PFSK-1 (cell line): ENCODE results near the gene OCLN.

Source experiments
- FOXP2 ChIP-seq: optimal IDR thresholded peaks from 2 replicates; pipeline ENCODE3; 2011; ENCODE audit warnings: borderline replicate concordance, control low read depth, inconsistent platforms; ENCODE audit not compliant: insufficient read depth; ENCODE audit errors: extremely low read length, extremely low read depth
- POLR2AphosphoS5 ChIP-seq: IDR thresholded peaks from 2 replicates; pipeline ENCODE4 v1.6.1; 2012; ENCODE audit warnings: low read depth, mild to moderate bottlenecking, control low read depth, low read length, moderate library complexity
- REST ChIP-seq, 2 experiments: IDR thresholded peaks; 2 replicates each; pipeline versions ENCODE4 v1.6.1 to v1.8.0; 2011 to 2012; ENCODE audit warnings: low read depth in 2 of 2, low read length in 2 of 2, control low read depth in 1 of 2, inconsistent platforms in 1 of 2, mild to moderate bottlenecking in 1 of 2, moderate library complexity in 1 of 2; ENCODE audit not compliant: insufficient read depth in 1 of 2
- SIN3A ChIP-seq: IDR thresholded peaks from 2 replicates; pipeline ENCODE4 v1.6.1; 2012; ENCODE audit warnings: mild to moderate bottlenecking, low read length, moderate library complexity, borderline replicate concordance; ENCODE audit not compliant: insufficient read depth
- TAF1 ChIP-seq: IDR thresholded peaks from 2 replicates; pipeline ENCODE4 v1.6.1; 2012; ENCODE audit warnings: low read length, control low read depth, borderline replicate concordance; ENCODE audit not compliant: insufficient read depth

Gene OCLN

GRCh38 chr5:69484891-69485290 is 7.7 kb upstream of the OCLN start:
- TF ChIP-seq REST (IDR thresholded peaks at IDR 0.05; ENCODE audit: insufficient read depth in 1 of 2, low read depth in 2 of 2, low read length in 2 of 2) = no peak
- TF ChIP-seq SIN3A = no peak
- no peak for TF ChIP-seq POLR2AphosphoS5
- no peak for TF ChIP-seq TAF1
- TF ChIP-seq FOXP2 = no peak

DNA sequence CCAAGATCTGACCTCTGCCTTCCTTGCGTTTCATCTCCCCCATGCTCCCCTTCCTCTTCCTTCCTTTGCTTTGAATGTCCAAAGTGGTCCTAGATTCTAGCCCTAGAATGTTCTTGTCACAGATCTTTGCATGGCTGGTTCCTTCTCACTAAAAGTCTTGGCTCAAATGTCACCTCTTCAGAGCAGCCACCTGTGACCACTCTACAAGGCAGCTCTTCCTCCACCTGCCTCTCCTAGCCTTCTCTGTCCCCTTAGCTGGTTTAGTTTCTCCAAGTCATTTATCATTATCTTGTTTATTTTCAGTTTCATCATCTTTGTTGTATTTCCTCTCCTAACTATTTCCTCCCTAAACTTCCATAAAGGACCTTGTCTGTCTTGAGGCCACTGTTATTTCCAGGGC is 7.1 kb upstream of the OCLN start:
- no peak for TF ChIP-seq SIN3A
- no peak for TF ChIP-seq FOXP2
- TF ChIP-seq REST (IDR thresholded peaks at IDR 0.05; ENCODE audit: insufficient read depth in 1 of 2, low read depth in 2 of 2, low read length in 2 of 2) = no peak
- TF ChIP-seq TAF1 = no peak
- no peak for TF ChIP-seq POLR2AphosphoS5

DNA sequence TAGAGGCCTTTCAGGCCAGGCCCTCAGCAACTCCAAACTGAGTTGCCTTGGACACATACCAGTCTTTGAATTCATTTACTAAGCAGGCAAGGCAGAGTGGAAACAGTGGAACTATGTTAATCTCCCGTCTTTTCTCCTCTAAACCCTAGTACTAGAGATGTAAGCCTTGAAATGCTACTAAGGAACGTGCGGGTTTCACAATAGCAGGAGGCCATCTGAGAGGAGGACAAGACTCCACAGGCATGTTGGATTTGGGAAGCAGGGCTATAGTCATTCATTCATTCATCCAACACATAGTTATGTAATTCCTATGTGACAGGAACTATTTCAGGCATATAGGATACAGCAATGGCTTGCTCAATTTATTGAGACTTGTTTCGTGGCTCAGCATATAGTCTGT is 3.3 kb upstream of the OCLN start:
- TF ChIP-seq REST (IDR thresholded peaks at IDR 0.05; ENCODE audit: insufficient read depth in 1 of 2, low read depth in 2 of 2, low read length in 2 of 2) = no peak
- TF ChIP-seq FOXP2 = no peak

DNA sequence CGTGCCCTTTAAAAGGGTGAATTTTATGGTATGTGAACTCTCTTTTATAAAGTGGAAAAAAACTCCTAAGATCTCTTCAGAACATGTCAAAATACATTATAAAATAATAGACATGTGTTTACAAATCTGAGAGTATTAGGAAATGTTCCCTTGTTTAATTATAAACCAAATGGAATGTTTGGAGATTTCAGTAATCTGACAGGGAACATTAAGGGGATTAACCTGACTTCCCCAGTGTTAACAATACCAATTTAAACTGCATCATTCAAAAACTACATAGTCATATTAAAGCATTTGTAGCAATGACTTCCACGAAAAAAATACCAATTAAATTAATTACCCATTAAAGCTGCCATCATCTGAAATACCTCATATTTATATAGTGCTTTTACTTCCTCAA is 1.6 kb upstream of the OCLN start:
- no peak for TF ChIP-seq POLR2AphosphoS5

GRCh38 chr5:69491838-69492390 is 676 bp upstream of the OCLN start:
- TF ChIP-seq SIN3A (no peak), TAF1 (no peak), REST (IDR thresholded peaks at IDR 0.05; ENCODE audit: insufficient read depth in 1 of 2, low read depth in 2 of 2, low read length in 2 of 2) (no peak), FOXP2 (no peak), POLR2AphosphoS5 (no peak)
